ENCODE data around the gene AGR2.
"Not testable (repeated sequence)": the region's sequence is repeated elsewhere in the genome, so short reads cannot be mapped to it uniquely, and the experiment has no call there.

The AGR2 gene

GRCh38 chr7:16804674-16805439, at the start of gene AGR2:
Gene AGR2, minus strand, starts transcription at chr7:16804999. Its CDS starts 3,203 bp downstream, at chr7:16801796.
- in situ Hi-C loops (cut with MboI; ENCODE audit: low sequenced_read_pairs) = no loop called here

GRCh38 chr7:16853189-16853588, 48.4 kb upstream of the AGR2 start:
- in situ Hi-C loops (cut with MboI; ENCODE audit: low sequenced_read_pairs) = not testable (repeated sequence)

- in situ Hi-C loops (cut with MboI; ENCODE audit: low sequenced_read_pairs) = no loop called here
These were observed 47.0 kb upstream of the AGR2 start for GRCh38 chr7:16851829-16852228.

- in situ Hi-C loops (cut with MboI; ENCODE audit: low sequenced_read_pairs) = no loop called here
These were observed 46.0 kb upstream of the AGR2 start for GRCh38 chr7:16850614-16851466.

- in situ Hi-C loops (cut with MboI; ENCODE audit: low sequenced_read_pairs) = no loop called here
These were observed 44.7 kb upstream of the AGR2 start for GRCh38 chr7:16849296-16850148.

GRCh38 chr7:16847381-16847860, 42.6 kb upstream of the AGR2 start:
- in situ Hi-C loops (cut with MboI; ENCODE audit: low sequenced_read_pairs) = no loop called here

- in situ Hi-C loops (cut with MboI; ENCODE audit: low sequenced_read_pairs) = no loop called here
These were observed 41.9 kb upstream of the AGR2 start for GRCh38 chr7:16846601-16847165.

GRCh38 chr7:16845746-16846145, 40.9 kb upstream of the AGR2 start:
- in situ Hi-C loops (cut with MboI; ENCODE audit: low sequenced_read_pairs) = no loop called here

GRCh38 chr7:16841681-16842080, 36.9 kb upstream of the AGR2 start:
- in situ Hi-C loops (cut with MboI; ENCODE audit: low sequenced_read_pairs) = no loop called here

GRCh38 chr7:16840094-16840493, 35.3 kb upstream of the AGR2 start:
- in situ Hi-C loops (cut with MboI; ENCODE audit: low sequenced_read_pairs) = no loop called here

- in situ Hi-C loops (cut with MboI; ENCODE audit: low sequenced_read_pairs) = no loop called here
These were observed 34.8 kb upstream of the AGR2 start for GRCh38 chr7:16839646-16840045.

GRCh38 chr7:16838891-16839290, 34.1 kb upstream of the AGR2 start:
- in situ Hi-C loops (cut with MboI; ENCODE audit: low sequenced_read_pairs) = no loop called here

GRCh38 chr7:16838386-16838785, 33.6 kb upstream of the AGR2 start:
- in situ Hi-C loops (cut with MboI; ENCODE audit: low sequenced_read_pairs) = no loop called here

- in situ Hi-C loops (cut with MboI; ENCODE audit: low sequenced_read_pairs) = no loop called here
These were observed 31.7 kb upstream of the AGR2 start for GRCh38 chr7:16836481-16836880.

GRCh38 chr7:16833373-16833772, 28.6 kb upstream of the AGR2 start:
- in situ Hi-C loops (cut with MboI; ENCODE audit: low sequenced_read_pairs) = no loop called here

GRCh38 chr7:16826060-16826459, 21.3 kb upstream of the AGR2 start:
- in situ Hi-C loops (cut with MboI; ENCODE audit: low sequenced_read_pairs) = no loop called here

- in situ Hi-C loops (cut with MboI; ENCODE audit: low sequenced_read_pairs) = no loop called here
These were observed 17.2 kb upstream of the AGR2 start for GRCh38 chr7:16822029-16822428.

GRCh38 chr7:16818732-16819131, 13.9 kb upstream of the AGR2 start:
- in situ Hi-C loops (cut with MboI; ENCODE audit: low sequenced_read_pairs) = no loop called here

- in situ Hi-C loops (cut with MboI; ENCODE audit: low sequenced_read_pairs) = no loop called here
These were observed 12.7 kb upstream of the AGR2 start for GRCh38 chr7:16817536-16817935.

- in situ Hi-C loops (cut with MboI; ENCODE audit: low sequenced_read_pairs) = no loop called here
These were observed 12.0 kb upstream of the AGR2 start for GRCh38 chr7:16816824-16817223.

- in situ Hi-C loops (cut with MboI; ENCODE audit: low sequenced_read_pairs) = no loop called here
These were observed 10.2 kb upstream of the AGR2 start for GRCh38 chr7:16815001-16815400.

Measured in hTERT RPE-1 (cell line).